GM19328 (cell line): ENCODE data around the gene MGA.

Experiments
- ATAC-seq: cut with Tn5 transposase; IDR thresholded peaks from one replicate; pipeline ENCODE4 v1.9.1; 2021; ENCODE audit warnings: mild to moderate bottlenecking, moderate library complexity; ENCODE audit not compliant: unreplicated experiment

The MGA gene

DNA sequence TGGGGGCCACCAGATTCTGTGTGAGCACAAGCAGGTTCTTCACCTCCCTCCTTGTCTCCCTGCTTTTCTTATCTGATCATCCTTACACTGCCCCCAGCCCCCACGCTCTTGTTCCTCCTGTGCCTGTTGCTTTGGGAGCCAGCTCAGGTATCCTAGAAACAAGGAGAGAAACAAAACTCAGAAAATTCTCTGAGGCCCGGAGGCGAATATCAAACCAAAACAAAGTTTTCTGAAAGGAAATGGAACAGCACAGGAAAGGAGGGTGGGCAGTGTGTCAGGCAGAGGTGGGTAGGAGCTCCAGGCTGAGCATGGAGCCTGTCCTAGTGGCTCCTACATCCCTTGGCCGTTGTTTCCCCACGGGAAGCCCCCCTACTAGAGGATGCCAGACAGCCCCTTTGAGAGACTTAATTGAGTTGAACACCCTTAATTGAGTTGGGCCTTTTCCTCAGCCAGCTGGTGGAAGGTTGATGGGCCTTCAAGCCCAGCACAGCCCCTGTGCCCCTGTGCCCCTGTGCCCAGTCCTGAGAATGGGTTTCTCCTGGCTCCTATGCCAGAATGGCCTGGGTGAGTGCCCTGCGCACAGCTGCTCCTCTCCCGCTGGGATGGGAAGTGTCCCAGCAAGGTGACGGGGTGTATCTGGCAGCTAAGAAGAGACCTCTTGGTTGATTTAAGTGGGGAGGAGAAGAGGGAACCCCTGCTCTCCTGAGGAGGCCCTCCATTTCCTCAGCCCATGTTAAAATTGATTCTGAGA is 144.9 kb downstream of the MGA start:
- ATAC-seq, result no peak

GRCh38 chr15:41805711-41806110 is 145.5 kb downstream of the MGA start:
- no peak for ATAC-seq

DNA sequence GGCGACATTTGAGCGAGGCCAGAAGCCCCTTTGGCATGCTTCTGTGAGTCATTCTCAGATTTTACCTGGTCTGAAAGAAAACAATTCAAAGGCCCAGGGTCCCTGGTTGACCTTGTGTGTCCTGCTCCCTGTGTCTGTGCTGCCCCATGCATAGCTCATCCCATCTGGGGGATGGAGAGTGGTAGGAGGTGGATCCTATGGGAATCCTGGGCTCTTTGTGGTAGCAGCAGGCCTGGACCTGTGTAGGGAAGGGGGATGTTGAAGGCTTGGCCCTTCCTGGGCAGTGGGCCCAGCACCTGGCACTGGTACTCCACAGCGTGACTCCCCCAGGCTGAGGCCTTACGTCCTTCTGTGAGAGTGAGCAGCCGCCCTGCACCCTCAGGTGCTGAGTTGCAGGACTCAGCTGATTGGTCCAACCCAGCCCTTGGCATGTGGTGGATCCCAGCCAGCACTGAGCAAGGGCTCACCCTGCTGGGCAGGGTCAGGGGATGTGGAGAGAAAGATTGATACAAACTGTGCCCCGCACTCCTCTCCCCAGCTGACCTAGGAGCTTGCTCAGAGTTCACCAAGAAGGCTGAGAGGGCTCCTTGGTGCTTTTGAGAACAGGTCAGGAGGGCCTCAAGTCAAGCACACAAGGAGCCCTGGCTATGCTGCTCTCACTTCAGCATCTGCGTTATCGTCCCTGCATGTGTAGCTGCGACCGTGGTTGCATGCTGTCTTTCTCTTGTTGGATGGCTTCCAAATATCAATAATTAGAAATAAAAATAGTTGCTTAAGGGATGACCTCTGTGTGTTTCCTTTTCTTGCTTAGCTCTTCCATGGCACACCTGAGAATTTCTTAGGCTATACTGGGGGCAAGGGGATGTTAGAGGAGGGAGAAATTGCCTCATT is 146.3 kb downstream of the MGA start:
- ATAC-seq, result no peak

- no peak for ATAC-seq
These were observed 148.9 kb downstream of the MGA start for GRCh38 chr15:41809121-41809520.

DNA sequence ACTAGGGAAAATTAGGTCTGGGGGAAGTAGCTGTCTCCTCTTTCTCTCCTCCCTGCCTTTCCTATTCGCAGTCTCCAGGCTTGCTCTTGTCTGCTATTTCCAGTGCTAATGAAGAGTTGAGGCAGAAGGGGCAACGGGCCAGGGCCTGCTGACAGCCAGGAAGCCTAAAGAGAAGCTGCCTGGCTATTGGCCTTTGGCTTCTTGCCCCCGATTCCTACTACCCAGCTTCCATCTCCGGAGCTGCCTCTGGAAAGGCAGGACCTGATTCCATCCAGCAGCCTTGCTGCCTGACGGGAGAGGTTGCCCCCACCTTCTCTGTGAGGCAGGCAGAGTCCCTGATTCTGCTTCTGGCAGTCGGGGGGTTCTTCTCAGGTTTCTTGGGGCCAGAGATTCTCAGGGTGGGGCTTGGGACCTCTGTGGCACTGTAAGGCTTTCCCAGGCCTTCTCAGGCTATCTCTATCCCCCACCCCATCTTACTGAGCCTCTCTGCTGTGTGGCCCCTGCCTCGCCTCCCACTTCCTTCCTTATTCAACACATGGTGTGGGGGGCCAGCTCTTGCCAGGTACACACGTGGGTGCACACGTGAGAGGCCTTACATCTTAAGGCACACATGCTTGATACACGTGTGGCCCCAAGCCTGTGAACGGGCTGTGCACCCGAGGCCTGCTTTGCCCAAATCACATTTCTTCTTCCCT is 149.5 kb downstream of the MGA start:
- no peak for ATAC-seq

- no peak for ATAC-seq
These were observed 150.6 kb downstream of the MGA start for GRCh38 chr15:41810651-41811431.

DNA sequence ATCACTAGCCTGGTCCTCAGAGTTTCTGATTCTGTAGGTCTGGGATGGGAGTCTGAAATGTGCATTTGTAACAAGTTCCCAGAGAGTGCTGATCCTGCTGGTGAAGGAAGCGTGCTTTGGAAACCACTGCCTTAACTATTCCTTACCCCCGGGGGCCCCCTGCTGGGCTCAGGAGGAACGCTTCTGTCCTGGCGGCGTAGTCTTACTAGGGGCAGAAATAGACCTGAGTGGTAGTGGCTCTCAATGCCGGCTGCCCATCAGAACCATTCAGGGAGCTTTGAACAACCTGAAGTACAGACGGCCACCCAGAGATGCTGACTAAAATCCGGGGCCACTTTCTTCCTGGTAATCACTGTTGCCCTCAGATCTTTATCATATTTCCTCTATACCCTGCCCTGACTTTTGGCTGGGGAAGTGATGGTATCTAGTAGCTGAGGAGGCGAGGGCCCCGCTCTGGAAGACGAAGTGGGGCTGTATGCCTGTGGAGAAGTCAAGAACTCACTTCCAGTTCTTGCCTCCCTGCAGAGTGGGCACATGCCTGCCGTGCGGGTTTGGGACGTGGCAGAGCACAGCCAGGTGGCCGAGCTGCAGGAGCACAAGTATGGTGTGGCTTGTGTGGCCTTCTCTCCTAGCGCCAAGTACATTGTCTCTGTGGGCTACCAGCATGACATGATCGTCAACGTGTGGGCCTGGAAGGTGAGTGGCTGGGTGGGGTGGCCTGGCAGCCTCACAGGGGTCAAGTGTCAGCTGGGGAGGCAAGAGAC is 151.4 kb downstream of the MGA start:
- no peak for ATAC-seq

- ATAC-seq, result no peak
These were observed 152.7 kb downstream of the MGA start for GRCh38 chr15:41812820-41813375.

GRCh38 chr15:41813426-41813825 is 153.2 kb downstream of the MGA start:
- no peak for ATAC-seq

DNA sequence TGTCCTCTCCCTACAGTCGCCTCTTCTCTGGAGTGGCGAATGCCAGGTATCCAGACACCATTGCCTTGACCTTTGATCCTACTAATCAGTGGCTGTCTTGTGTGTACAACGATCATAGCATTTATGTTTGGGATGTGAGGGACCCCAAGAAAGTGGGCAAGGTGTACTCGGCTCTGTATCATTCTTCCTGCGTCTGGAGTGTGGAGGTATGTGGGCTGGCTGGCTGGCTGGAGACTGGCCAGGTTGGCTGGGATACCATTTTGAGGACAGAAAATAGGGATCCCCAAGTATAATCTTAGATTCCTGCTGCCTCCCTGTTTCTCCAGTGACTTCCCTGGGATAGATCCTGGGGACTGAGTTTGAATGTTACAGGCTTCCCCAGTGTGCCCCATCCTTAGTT is 154.3 kb downstream of the MGA start:
- ATAC-seq, result no peak

DNA sequence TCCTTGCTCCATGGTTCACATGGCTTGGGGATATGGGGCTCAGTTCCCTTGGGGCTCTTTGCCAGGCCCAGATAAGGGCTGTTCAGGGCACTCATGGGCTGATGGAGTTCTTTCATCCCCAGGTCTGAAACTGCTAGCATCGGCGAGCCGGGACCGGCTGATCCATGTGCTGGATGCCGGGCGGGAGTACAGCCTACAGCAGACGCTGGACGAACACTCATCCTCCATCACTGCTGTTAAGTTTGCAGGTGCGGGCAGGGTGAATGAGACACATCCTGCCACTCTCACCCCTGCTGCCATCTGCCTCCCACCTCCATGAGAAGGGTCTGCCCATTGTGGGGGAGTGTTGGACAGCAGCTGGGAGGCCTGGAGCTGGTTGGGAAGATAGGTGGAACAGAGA is 156.6 kb downstream of the MGA start:
- ATAC-seq, result no peak

DNA sequence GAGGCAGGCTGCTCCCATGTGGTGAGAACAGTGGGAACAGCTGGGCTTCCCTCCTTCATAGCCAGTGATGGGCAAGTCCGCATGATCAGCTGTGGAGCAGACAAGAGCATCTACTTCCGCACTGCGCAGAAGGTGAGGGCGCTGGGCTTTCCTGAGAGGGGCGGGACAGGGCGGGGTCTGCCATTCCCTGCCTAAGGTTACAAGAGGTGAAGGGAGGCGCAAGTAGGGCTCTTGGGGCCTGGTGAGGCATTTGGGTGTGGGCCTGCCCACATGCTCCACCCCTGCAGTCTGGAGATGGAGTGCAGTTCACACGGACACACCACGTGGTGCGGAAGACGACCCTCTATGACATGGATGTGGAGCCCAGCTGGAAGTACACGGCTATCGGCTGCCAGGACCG is 157.1 kb downstream of the MGA start:
- no peak for ATAC-seq

DNA sequence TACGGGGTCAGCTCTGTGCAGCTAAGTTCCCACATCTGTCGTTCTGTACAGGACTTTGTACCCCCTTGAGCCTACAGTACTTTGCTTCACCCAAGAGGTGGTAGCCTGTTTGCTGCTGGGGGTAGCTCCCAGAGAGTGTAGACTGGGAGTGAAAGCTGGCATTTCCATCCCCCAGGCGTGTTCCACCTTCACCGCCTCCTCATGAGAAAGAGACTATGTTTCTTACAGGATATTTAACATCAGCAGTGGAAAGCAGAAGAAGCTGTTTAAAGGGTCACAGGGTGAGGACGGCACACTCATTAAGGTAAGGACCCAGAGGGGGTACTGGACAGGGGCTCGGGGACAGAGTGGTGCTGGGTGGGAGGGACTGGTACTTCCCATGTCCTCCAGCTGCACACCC is 157.6 kb downstream of the MGA start:
- ATAC-seq, result no peak

DNA sequence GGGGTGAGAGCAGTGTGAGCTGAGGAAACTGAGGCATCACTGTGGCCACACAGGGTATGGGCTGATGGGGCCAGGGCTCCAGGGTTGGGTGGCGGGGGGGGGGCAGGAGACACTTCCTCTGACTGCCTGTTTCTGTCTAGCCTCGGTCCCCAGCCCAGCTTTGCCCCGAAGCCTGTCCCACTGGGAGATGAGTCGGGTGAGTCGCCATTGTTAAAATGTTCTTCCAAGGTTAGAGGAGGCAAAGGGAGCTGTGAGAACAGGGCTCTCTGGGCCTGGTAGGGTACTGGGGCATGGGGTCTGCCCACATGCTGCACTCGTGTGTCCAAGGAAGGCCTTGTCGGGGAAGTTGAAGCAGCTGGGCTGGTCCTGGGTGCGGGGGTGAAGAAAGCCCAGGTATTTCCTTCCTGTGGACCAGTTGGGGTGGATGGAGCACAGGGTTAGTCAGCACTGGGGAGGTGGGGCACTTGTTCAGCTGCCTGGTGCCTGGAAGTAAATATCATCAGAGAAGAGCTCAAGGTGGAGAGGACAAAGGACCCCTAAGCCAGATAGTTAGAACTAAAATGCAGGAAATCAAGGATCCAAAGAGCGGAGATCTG is 159.3 kb downstream of the MGA start:
- ATAC-seq, result no peak

GRCh38 chr15:41820791-41821423 is 160.7 kb downstream of the MGA start:
- no peak for ATAC-seq

GRCh38 chr15:41821831-41822230 is 161.6 kb downstream of the MGA start:
- no peak for ATAC-seq

DNA sequence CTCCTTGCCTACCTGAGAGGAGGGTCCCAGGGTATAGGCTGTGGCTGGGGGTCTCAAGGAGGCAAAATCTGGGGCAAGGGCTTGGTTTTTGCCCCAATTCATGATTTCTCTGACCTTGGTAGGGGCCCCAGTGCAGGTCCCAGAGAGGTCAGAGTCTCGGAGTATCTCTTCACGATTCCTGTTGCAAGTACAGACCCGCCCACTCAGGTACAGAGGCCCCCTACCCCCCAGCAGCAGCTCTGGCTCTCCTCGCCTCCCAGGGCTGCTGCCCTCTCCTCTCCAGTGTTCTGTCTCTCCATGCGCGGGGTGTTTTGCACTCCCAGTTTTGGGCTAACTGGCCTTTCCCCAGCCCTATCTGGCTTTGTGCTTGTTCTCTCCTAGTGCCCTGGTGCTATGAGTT is 162.3 kb downstream of the MGA start:
- ATAC-seq, result no peak
